Chondrocyte (in vitro differentiated cells): ENCODE measurements around the gene OGG1. TPM values are rescaled to one million over a fixed set of nuclear protein-coding genes. Genes with fewer than 3 reads are reported as not detected.

Experiments
- DNase-seq: peaks from one replicate; pipeline ENCODE4 v3.0.0; 2021; ENCODE audit warnings: mixed read lengths, low spot score
- H3K27ac Mint-ChIP-seq: one replicate; pipeline ENCODE4 v1.8.0; 2021; ENCODE audit warnings: mild to moderate bottlenecking, moderate library complexity, mixed read lengths; ENCODE audit not compliant: unreplicated experiment
- H3K27me3 Mint-ChIP-seq: 2 replicates; pipeline ENCODE4 v1.8.0; 2021; ENCODE audit warnings: low read depth, mixed read lengths
- H3K36me3 Mint-ChIP-seq: 2 replicates; pipeline ENCODE4 v1.8.0; 2021; ENCODE audit warnings: low read depth, mixed read lengths
- H3K4me1 Mint-ChIP-seq: 2 replicates; pipeline ENCODE4 v1.8.0; 2021; ENCODE audit warnings: low read depth, mild to moderate bottlenecking, mixed read lengths
- H3K4me3 Mint-ChIP-seq: one replicate; pipeline ENCODE4 v1.8.0; 2021; ENCODE audit warnings: mild to moderate bottlenecking, moderate library complexity, mixed read lengths; ENCODE audit not compliant: unreplicated experiment
- H3K9me3 Mint-ChIP-seq: 2 replicates; pipeline ENCODE4 v1.8.0; 2021; ENCODE audit warnings: low read depth, mixed read lengths
- CTCF ChIP-seq: fragments of 200-600 bp; sonication (generic); IDR thresholded peaks from 2 replicates; pipeline ENCODE4 v1.5.0; 2021; ENCODE audit warnings: antibody characterized with exemption, mild to moderate bottlenecking, moderate library complexity
- total RNA-seq: library from RNA; stranded (reverse); gene quantifications from 3 replicates; pipeline ENCODE4 v1.2.1, GENCODE V29; 2021

Gene OGG1
- total RNA-seq, 1 donor from 2014 or later = 23.8 TPM

GRCh38 chr3:9715136-9715535, 34.6 kb upstream of the OGG1 start:
- DNase-seq = no peak
- Mint-ChIP-seq H3K4me1 (peaks cover 5% of the 10 kb centered on the region), H3K27ac (no peak overlapping the region), H3K9me3 (no peaks in the 10 kb centered on the region), H3K27me3 (peaks cover 44% of the 10 kb centered on the region), H3K36me3 (no peaks in the 10 kb centered on the region), H3K4me3 (no peak overlapping the region)
- no peak for TF ChIP-seq CTCF

GRCh38 chr3:9715764-9716437, 33.9 kb upstream of the OGG1 start:
- H3K27ac Mint-ChIP-seq = peak overlapping the region; percentile 14
- no peaks in the 10 kb centered on the region for H3K9me3 Mint-ChIP-seq
- H3K4me1 Mint-ChIP-seq = peaks cover 5% of the 10 kb centered on the region
- H3K27me3 Mint-ChIP-seq = peaks cover 44% of the 10 kb centered on the region
- no peak overlapping the region for H3K4me3 Mint-ChIP-seq
- no peaks in the 10 kb centered on the region for H3K36me3 Mint-ChIP-seq
- DNase-seq = no peak
- TF ChIP-seq CTCF = peak; percentile 82

- no peak for DNase-seq
- no peaks in the 10 kb centered on the region for H3K9me3 Mint-ChIP-seq
- peaks cover 46% of the 10 kb centered on the region for H3K27me3 Mint-ChIP-seq
- TF ChIP-seq CTCF = no peak
- no peak overlapping the region for H3K27ac Mint-ChIP-seq
- H3K36me3 Mint-ChIP-seq = no peaks in the 10 kb centered on the region
- no peak overlapping the region for H3K4me3 Mint-ChIP-seq
- H3K4me1 Mint-ChIP-seq = peaks cover 5% of the 10 kb centered on the region
Measured at GRCh38 chr3:9716801-9717555, 32.8 kb upstream of the OGG1 start.

- DNase-seq = no peak
- no peak for TF ChIP-seq CTCF
- peaks cover 5% of the 10 kb centered on the region for H3K4me1 Mint-ChIP-seq
- H3K27me3 Mint-ChIP-seq = peaks cover 49% of the 10 kb centered on the region
- H3K36me3 Mint-ChIP-seq = no peaks in the 10 kb centered on the region
- H3K27ac Mint-ChIP-seq = no peak overlapping the region
- no peak overlapping the region for H3K4me3 Mint-ChIP-seq
- H3K9me3 Mint-ChIP-seq = no peaks in the 10 kb centered on the region
Measured at GRCh38 chr3:9717563-9717962, 32.2 kb upstream of the OGG1 start.

- Mint-ChIP-seq H3K27ac (no peak overlapping the region), H3K9me3 (no peaks in the 10 kb centered on the region), H3K27me3 (peaks cover 53% of the 10 kb centered on the region), H3K4me1 (peaks cover 5% of the 10 kb centered on the region), H3K4me3 (no peak overlapping the region), H3K36me3 (no peaks in the 10 kb centered on the region)
- no peak for TF ChIP-seq CTCF
- no peak for DNase-seq
Measured at GRCh38 chr3:9718118-9718517, 31.6 kb upstream of the OGG1 start.
